Activated effector memory CD4-positive, alpha-beta T cell treated with anti-CD3 and anti-CD28 coated beads, Interleukin-2, amount 50 U/mL, for 16 hours (primary cell): ENCODE data around the gene PLN.

Experiments used
- DNase-seq: peaks from one replicate; pipeline ENCODE4 v3.0.0-alpha.2; 2020

PLN gene

GRCh38 chr6:118542184-118542952 lies 5.7 kb upstream of the PLN start:
- DNase-seq = no peak

DNA sequence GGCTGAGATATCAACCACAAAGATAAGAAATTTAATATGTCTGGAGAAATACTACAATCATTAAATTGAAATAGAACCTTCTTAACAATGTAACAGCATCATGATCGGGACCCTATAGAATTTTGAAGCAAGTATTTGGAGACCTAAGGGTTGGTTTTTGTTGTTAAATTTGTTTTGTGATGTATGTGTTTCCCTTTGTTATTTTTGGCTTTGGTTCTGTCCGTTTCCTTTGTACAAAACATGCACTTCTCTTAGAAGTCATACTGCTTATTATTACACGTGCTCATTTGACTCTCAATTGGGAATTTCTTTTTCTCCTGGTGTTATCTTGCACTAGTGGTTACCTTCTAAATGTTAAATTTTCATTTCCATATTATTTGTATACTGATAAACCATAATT lies 4.0 kb upstream of the PLN start:
- DNase-seq = no peak

GRCh38 chr6:118546164-118546879 lies 1.8 kb upstream of the PLN start:
- DNase-seq = no peak

GRCh38 chr6:118546880-118547218 lies 1.2 kb upstream of the PLN start:
- no peak for DNase-seq

DNA sequence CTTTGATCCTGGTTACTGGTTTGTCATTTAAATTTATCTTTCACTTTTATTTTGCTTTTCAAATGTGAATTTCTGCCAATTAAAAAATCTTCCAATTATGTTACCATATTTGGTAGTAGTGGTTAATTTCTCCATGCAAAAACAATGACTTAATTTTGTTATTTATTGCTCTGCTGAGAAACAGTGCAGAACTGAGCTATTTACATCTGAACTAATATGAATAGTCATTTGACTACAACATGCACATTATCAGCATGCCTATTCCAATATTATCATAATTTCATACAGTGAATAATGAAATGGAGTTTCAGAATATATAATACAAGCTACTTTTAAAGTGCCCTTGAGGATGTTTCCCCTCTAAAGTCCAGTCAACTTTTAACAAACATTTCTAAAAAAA lies 517 bp downstream of the PLN start:
- DNase-seq = no peak

DNA sequence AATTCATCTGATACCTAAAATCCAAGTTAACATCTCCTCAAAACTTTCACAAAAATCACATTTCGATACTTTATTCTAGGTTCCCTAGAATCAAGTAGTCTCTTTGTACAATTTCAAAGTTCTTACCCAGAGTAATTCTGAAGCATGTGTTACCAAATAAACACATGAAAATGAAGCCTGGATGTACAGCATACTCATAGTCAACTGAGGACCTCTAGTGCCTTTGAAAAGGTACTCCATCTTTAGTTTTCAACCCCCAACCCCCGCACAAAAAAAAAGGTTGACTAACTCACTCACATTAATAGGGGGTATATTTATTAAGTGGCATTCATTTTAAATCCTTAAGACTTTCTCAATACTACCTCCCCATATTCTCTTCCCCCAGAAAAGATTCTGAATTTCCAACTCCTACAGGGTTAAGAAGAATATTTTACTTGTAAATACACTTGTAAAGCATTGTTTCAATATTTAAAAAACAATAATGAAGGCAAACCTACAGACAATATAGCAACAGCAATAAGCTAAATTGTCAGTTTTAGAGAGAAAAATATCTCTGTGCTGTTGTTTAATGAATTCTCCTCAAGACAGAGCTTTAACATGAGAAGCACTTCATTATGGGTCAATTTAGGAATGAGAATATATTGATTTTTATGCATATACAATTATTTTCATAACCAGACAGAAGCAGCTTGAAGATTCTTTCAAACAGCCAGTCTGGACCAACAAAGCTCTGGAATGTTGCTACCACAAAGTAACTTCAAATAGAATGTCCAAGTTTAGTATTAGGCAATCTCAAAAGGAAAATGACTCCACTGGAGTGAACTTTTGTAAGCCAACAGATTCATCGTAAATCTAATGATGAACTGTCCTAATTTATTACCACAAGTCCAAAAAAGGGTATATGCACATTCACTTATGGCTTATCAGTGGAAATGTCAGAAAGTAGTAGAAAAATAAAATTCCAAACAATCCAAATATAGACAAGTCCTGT lies 3.3 kb downstream of the PLN start:
- DNase-seq = no peak

DNA sequence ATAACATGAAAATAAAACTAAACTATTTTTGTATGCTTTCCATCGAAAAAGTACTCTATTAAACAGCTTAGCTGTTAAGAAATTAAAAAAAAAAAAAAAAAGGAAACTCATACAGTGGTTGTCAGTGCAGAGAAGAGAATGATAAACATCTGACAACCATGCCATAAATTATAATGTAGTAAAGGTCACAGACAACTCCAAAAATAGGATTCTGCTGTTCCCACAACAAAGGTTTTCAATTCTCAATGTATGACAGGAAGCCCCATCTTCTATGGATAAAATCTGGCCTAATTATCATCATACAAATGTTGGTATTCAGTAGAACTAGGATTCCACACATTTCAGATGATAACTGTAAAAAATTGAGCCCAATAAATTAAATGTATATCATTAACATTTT lies 5.0 kb downstream of the PLN start:
- no peak for DNase-seq

DNA sequence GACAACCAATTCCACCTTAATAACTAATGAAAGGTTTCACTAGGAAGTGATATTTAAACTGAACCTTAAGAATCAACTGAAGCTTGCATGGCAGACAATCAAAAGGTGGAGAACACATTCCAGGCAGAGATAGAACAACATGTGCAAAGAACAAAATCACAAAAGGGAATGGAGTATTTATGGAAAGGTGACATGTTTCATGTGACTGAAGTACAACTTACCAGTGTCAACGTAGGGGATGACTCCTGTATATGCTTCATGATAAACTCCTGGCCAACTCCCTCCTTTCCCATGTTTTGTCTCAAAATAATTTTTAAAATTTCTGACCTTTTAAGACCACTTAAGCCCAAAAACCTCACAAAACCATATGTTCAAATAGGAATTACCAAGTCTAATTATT lies 6.6 kb downstream of the PLN start:
- no peak for DNase-seq

DNA sequence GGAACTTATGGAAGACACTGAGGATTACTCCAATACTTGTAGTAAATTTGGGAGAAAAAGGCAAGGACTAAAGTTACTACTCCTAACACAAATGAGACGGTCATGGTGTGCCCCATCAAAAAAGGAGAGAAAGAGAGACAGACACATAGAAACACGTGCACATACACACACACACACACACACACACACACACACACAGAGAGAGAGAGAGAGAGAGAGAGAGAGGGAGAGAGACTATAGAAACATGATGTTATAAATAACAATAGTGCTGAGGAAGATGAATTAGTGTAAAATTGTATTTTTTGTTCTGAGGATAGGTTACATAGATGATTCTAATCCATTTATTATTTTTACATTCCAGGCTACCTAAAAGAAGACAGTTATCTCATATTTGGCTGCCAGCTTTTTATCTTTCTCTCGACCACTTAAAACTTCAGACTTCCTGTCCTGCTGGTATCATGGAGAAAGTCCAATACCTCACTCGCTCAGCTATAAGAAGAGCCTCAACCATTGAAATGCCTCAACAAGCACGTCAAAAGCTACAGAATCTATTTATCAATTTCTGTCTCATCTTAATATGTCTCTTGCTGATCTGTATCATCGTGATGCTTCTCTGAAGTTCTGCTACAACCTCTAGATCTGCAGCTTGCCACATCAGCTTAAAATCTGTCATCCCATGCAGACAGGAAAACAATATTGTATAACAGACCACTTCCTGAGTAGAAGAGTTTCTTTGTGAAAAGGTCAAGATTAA lies 10.5 kb downstream of the PLN start:
- no peak for DNase-seq

- no peak for DNase-seq
These were observed 11.6 kb downstream of the PLN start for GRCh38 chr6:118559659-118560058.

GRCh38 chr6:118562248-118562647 lies 14.2 kb downstream of the PLN start:
- no peak for DNase-seq

DNA sequence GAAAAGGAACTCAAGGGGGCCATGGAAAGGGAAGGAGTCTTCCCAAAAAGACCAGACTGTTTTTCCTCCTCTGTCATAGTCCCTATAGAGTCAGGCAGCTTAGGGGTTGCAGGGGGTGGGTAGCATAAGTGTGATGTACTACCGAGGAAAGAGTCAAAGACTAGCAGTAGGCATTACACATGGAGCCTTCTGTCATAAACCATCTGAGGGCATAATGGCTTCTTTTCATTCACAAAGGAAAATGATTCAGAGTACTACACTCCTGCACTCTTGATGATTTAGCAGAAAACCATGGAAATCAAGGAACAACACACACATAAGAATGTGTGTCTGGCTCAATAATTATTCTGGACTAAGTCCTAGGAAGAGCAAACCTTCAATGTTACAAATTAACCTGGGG lies 14.9 kb downstream of the PLN start:
- no peak for DNase-seq

DNA sequence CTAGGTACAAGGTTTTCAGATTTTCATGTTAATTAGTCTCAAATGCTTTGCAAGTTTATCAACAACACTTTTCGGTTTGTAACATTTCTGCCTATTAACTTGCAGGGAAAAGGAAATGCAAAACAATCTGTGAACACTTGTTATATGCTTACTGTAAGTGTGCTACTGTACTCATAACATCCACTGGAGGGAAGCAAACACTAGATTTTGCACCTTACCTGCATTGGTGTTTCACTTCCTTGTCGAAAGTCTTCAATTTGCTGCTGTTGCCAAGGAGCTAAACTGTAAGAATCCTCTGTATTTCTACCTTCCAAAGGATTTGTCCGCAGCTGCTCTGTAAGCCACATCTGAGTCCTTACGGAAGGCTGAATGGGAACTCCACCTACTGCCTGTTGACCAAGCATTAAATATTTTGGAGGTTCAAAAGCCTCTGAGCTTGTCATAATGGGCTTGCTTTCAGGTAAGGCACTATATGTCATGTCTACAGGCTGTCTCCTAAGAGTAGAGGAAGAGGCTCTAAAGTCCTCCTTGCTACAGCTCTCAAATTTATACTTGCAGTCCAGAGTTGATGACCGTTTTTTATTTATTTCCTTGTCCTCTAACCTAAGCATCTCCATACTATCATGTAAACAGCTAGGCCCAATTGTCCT lies 17.3 kb downstream of the PLN start:
- DNase-seq = no peak

GRCh38 chr6:118567974-118568373 lies 19.9 kb downstream of the PLN start:
- DNase-seq = no peak

- no peak for DNase-seq
These were observed 21.4 kb downstream of the PLN start for GRCh38 chr6:118569498-118569897.

GRCh38 chr6:118571121-118571520 lies 23.0 kb downstream of the PLN start:
- no peak for DNase-seq

DNA sequence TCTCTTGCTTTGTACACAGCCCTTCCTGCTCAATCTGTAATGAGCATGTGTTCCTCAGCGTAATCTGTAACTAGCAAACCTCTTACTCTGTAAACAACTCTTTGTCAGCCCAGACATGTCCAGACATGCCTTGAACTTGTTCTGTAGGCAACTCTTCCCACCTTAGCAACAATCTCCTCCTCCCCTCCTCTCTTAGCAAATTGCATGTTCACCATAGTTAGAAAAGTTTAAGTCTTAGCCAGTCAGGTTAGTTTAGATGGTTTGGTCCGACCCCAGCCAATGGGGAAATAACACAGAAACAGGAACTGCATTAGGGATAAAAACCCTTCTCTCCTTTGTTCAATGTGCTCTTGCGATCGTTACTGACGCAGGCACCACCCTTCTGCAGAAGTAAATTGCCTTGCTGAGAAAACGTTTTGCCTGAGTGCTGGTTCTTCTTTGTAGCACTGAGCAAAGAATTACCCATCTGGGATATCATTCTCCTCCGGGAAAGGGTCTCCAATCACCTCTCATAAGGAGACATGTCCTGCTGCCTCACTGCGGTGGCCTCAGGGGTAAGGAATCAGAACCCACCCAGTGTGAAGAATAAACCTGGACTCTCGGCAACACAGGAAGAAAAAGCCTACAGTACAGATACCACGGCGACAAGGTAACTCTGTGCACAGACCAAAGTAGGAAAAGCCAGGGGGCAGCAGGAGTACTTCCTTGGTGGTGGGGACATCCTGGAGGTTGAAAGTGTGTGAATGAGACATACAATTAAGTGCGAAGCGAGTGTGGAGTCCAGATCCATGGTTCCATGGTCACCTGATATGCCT lies 26.2 kb downstream of the PLN start:
- no peak for DNase-seq

DNA sequence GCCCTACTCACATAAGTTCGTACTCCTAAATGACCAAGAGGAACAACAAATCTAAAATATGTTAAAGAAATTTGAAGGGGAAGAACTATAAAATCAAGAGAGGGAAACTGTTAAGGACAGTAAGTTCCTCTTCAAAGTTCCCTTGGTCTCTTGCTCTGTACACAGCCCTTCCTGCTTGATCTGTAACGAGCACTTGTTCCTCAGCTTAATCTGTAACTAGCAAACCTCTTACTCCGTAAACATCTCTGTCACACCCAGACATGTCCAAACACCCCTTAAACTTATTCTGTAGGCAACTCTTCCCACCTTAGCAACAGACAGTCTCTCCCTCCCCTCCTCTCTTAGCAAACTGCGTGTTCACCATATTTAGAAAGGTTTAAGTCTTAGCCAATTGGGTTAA lies 29.9 kb downstream of the PLN start:
- no peak for DNase-seq

GRCh38 chr6:118578617-118579016 lies 30.5 kb downstream of the PLN start:
- no peak for DNase-seq

- no peak for DNase-seq
These were observed 31.7 kb downstream of the PLN start for GRCh38 chr6:118579786-118580185.
